Measurements from ENCODE around the gene EFNB3. TPM values are rescaled to one million over a fixed set of nuclear protein-coding genes. Genes with fewer than 3 reads are reported as not detected.

The EFNB3 gene
- total RNA-seq, 1 donor from 2014 or later, result 6.4 TPM

GRCh38 chr17:7707446-7707845 is 2.4 kb downstream of the EFNB3 start:
- no peaks in the 10 kb centered on the region for H3K36me3 Mint-ChIP-seq (ENCODE audit: low read depth)
- no peaks in the 10 kb centered on the region for H3K9me3 Mint-ChIP-seq (ENCODE audit: low read depth)
- peak; percentile 65 for DNase-seq (ENCODE audit: low spot score)
- no peak overlapping the region for H3K4me3 Mint-ChIP-seq (ENCODE audit: unreplicated experiment)
- TF ChIP-seq CTCF (IDR thresholded peaks at IDR 0.05), result no peak
- H3K27ac Mint-ChIP-seq (ENCODE audit: unreplicated experiment), result no peak overlapping the region
- H3K27me3 Mint-ChIP-seq (ENCODE audit: low read depth), result peaks cover 16% of the 10 kb centered on the region
- peaks cover 27% of the 10 kb centered on the region for H3K4me1 Mint-ChIP-seq (ENCODE audit: low read depth)

DNA sequence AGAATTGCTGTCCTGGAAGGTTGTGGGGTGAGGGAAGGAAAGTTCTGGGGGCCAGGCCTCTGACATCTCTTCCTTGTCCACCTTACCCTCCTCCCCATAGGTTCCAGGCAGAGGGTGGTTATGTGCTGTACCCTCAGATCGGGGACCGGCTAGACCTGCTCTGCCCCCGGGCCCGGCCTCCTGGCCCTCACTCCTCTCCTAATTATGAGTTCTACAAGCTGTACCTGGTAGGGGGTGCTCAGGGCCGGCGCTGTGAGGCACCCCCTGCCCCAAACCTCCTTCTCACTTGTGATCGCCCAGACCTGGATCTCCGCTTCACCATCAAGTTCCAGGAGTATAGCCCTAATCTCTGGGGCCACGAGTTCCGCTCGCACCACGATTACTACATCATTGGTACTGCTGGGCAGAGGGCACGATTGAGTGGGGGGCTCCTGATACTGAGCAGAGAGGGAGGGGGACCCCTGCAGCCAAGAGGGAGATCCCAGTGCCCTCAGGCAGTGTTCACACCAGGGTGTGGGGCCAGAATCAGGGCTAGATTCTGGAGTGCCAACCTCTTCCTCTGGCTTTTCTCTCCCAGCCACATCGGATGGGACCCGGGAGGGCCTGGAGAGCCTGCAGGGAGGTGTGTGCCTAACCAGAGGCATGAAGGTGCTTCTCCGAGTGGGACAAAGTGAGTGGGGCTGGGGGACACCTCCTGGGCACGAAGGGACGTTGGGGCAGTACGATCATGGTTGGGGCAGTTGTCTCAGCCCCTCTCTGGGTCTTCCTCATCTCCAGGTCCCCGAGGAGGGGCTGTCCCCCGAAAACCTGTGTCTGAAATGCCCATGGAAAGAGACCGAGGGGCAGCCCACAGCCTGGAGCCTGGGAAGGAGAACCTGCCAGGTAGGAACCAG is 3.1 kb downstream of the EFNB3 start:
- no peaks in the 10 kb centered on the region for H3K9me3 Mint-ChIP-seq (ENCODE audit: low read depth)
- peaks cover 27% of the 10 kb centered on the region for H3K4me1 Mint-ChIP-seq (ENCODE audit: low read depth)
- TF ChIP-seq CTCF (IDR thresholded peaks at IDR 0.05), result no peak
- H3K27me3 Mint-ChIP-seq (ENCODE audit: low read depth), result peaks cover 20% of the 10 kb centered on the region
- no peaks in the 10 kb centered on the region for H3K36me3 Mint-ChIP-seq (ENCODE audit: low read depth)
- H3K4me3 Mint-ChIP-seq (ENCODE audit: unreplicated experiment), result no peak overlapping the region
- H3K27ac Mint-ChIP-seq (ENCODE audit: unreplicated experiment), result no peak overlapping the region
- peak; percentile 60 for DNase-seq (ENCODE audit: low spot score)

- Mint-ChIP-seq H3K36me3 (ENCODE audit: low read depth) (no peaks in the 10 kb centered on the region), H3K4me1 (ENCODE audit: low read depth) (peaks cover 20% of the 10 kb centered on the region), H3K4me3 (ENCODE audit: unreplicated experiment) (no peak overlapping the region), H3K27ac (ENCODE audit: unreplicated experiment) (no peak overlapping the region), H3K27me3 (ENCODE audit: low read depth) (peaks cover 27% of the 10 kb centered on the region), H3K9me3 (ENCODE audit: low read depth) (no peaks in the 10 kb centered on the region)
- DNase-seq (ENCODE audit: low spot score), result peak; percentile 65
- no peak for TF ChIP-seq CTCF (IDR thresholded peaks at IDR 0.05)
Measured at GRCh38 chr17:7709031-7709430, 4.0 kb downstream of the EFNB3 start.

- peaks cover 26% of the 10 kb centered on the region for H3K27me3 Mint-ChIP-seq (ENCODE audit: low read depth)
- H3K27ac Mint-ChIP-seq (ENCODE audit: unreplicated experiment), result no peak overlapping the region
- peaks cover 12% of the 10 kb centered on the region for H3K4me1 Mint-ChIP-seq (ENCODE audit: low read depth)
- TF ChIP-seq CTCF (IDR thresholded peaks at IDR 0.05), result no peak
- no peaks in the 10 kb centered on the region for H3K36me3 Mint-ChIP-seq (ENCODE audit: low read depth)
- DNase-seq (ENCODE audit: low spot score), result no peak
- H3K4me3 Mint-ChIP-seq (ENCODE audit: unreplicated experiment), result no peak overlapping the region
- no peaks in the 10 kb centered on the region for H3K9me3 Mint-ChIP-seq (ENCODE audit: low read depth)
Measured at GRCh38 chr17:7710301-7710700, 5.3 kb downstream of the EFNB3 start.

DNA sequence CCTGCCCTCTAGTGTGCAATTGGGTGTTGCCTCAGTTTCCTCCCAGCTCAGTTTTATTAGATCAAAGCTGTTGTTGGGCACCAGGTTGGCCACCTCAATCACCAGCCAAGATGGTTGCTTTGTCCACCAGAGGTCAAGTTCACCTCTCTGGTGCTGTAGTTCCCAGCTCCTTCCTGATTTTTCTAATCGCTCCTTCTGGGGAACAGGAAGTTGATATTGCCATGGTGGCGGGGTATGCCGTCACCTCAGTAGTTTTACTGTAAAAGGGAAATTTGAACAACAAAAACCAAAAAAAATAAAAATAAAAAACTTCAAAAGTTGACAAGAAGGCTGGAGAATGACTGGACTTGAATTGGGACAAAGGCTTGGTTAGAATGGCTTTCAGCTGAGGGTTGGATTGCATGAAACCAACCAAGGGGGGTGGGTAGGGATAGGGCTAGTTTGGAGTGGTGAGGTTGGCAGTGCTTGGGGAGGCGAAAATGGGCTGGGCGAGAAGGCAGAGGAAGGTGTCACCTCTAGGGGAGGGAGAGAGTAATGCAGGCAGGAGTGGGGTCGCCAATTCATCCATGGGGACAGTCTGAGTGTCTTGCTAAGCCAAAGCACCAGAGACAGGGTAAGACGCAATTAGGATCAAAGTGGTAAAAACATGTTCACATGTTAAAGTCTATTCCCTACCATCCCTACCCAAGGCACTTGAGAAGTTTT is 6.2 kb downstream of the EFNB3 start:
- Mint-ChIP-seq H3K27me3 (ENCODE audit: low read depth) (peaks cover 20% of the 10 kb centered on the region), H3K27ac (ENCODE audit: unreplicated experiment) (no peak overlapping the region), H3K9me3 (ENCODE audit: low read depth) (no peaks in the 10 kb centered on the region), H3K36me3 (ENCODE audit: low read depth) (no peaks in the 10 kb centered on the region), H3K4me1 (ENCODE audit: low read depth) (peaks cover 4% of the 10 kb centered on the region), H3K4me3 (ENCODE audit: unreplicated experiment) (no peak overlapping the region)
- DNase-seq (ENCODE audit: low spot score), result peak; percentile 40
- peak; percentile 27 for TF ChIP-seq CTCF (IDR thresholded peaks at IDR 0.05)
